ENCODE results near the gene ZNF296. TPM values are rescaled to one million over a fixed set of nuclear protein-coding genes. Genes with fewer than 3 reads are reported as not detected.

Gene ZNF296
- total RNA-seq, 1 donor from 2014 or later: 1.7 TPM

DNA sequence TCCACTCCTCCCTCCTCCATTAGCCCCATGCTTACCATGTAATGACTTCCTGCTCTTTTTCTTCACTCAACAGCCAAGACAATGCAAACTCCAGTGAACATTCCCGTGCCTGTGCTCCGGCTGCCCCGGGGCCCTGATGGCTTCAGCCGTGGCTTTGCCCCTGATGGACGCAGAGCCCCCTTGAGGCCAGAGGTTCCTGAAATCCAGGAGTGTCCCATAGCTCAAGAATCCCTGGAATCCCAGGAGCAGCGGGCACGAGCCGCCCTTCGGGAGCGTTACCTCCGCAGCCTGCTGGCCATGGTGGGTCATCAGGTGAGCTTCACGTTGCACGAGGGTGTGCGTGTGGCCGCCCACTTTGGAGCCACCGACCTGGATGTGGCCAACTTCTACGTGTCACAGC, 13.8 kb upstream of the ZNF296 start:
- H3K27ac ChIP-seq: no peak overlapping the region
- H3K36me3 ChIP-seq: peaks cover 9% of the 10 kb centered on the region
- no peak overlapping the region for H3K4me3 ChIP-seq
- H3K9me3 ChIP-seq: no peaks in the 10 kb centered on the region
- peaks cover 18% of the 10 kb centered on the region for H3K4me1 ChIP-seq
- no peak for TF ChIP-seq CTCF (IDR thresholded peaks at IDR 0.05)
- ATAC-seq (no peak), DNase-seq (no peak)
- H3K27me3 ChIP-seq: no peaks in the 10 kb centered on the region
- intact Hi-C loops (cut with DNase I): no loop called here

GRCh38 chr19:45087531-45087930, 11.3 kb upstream of the ZNF296 start:
- H3K4me1 ChIP-seq: peaks cover 3% of the 10 kb centered on the region
- DNase-seq: no peak

DNA sequence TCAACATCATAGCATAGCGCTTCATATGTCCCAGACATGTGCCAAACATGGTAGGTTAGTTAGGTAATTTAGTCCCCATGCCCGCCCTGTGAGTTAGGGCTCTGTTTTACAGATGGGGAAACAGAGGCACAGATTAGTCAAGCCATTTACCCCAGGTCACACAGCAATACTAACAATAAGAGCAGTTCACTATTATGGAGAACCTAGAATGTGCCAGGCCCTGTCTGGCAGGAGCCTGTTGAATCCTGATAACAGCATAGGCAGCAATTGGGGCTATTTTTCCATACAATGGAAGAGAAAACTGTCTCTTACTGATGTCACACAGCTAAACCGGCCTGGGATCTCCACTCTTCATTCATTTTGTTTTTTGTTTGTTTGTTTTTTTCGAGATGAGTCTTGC, 10.2 kb upstream of the ZNF296 start:
- Histone ChIP-seq H3K4me1 (peaks cover 3% of the 10 kb centered on the region), H3K36me3 (peaks cover 22% of the 10 kb centered on the region), H3K4me3 (no peak overlapping the region), H3K9me3 (no peaks in the 10 kb centered on the region), H3K27ac (no peak overlapping the region), H3K27me3 (no peaks in the 10 kb centered on the region)
- DNase-seq (no peak), ATAC-seq (no peak)
- intact Hi-C loops (cut with DNase I): no loop called here
- TF ChIP-seq CTCF (IDR thresholded peaks at IDR 0.05): no peak

More at GRCh38 chr19:45087531-45087930, 11.3 kb upstream of the ZNF296 start:
- no peak for ATAC-seq
- intact Hi-C loops (cut with DNase I): no loop called here
- Histone ChIP-seq H3K36me3 (peaks cover 12% of the 10 kb centered on the region), H3K27ac (no peak overlapping the region), H3K9me3 (no peaks in the 10 kb centered on the region), H3K4me3 (no peak overlapping the region), H3K27me3 (no peaks in the 10 kb centered on the region)
- no peak for TF ChIP-seq CTCF (IDR thresholded peaks at IDR 0.05)

DNA sequence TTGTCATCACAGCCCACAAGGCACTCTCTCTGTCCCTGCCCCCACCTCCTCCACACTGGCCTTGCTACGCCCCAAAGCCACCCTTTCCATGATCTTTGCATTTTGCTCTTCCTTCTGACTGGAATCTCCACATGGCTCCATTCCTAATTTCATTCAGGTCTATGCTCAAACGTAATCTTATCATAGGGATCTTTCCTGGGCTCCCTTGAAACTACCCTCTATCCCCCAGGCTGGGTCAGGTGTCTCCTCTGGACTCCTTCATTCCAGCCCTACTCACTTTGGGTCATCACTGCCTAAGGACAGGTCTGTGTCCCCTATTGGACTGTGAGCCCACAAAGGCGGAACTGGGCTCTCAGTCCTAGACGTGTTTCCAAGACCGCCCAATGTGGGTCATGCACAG, 5.9 kb upstream of the ZNF296 start:
- peaks cover 22% of the 10 kb centered on the region for H3K4me1 ChIP-seq
- H3K36me3 ChIP-seq: peaks cover 16% of the 10 kb centered on the region
- TF ChIP-seq CTCF (IDR thresholded peaks at IDR 0.05): no peak
- ATAC-seq: no peak
- H3K9me3 ChIP-seq: no peaks in the 10 kb centered on the region
- intact Hi-C loops (cut with DNase I): no loop called here
- no peak overlapping the region for H3K27ac ChIP-seq
- H3K4me3 ChIP-seq: no peak overlapping the region
- DNase-seq: no peak
- H3K27me3 ChIP-seq: no peaks in the 10 kb centered on the region

DNA sequence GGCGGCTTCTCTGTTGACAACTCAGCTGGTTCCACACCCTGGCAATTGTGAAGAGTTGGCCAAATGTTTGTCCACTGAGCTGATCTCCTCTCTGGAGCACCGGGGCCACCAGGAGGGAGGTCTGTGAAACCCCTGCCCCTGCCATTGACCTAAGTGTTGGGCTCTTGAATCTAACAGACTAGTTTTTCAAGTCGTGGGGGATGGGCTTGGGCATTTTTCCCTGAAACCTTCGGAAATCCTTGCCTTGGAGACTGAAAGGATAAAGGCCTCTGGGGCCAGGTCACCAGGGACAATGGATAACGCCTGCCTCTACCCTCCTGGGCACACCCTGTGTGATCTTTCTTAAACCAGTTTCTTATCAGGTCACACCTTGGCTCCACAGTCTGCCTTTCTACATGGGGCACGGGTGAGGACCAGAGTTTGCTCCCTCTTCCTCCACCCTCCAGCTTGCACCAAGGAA, 3.7 kb upstream of the ZNF296 start:
- Histone ChIP-seq H3K27ac (peak overlapping the region; percentile 86), H3K36me3 (peaks cover 16% of the 10 kb centered on the region), H3K4me3 (peak overlapping the region; percentile 99), H3K4me1 (peaks cover 34% of the 10 kb centered on the region), H3K9me3 (no peaks in the 10 kb centered on the region), H3K27me3 (no peaks in the 10 kb centered on the region)
- no peak for TF ChIP-seq CTCF (IDR thresholded peaks at IDR 0.05)
- intact Hi-C loops (cut with DNase I): no loop called here
- DNase-seq (no peak), ATAC-seq (no peak)
